ENCODE results near the gene CHST9. TPM values are rescaled to one million over a fixed set of nuclear protein-coding genes. Genes with fewer than 3 reads are reported as not detected.

The CHST9 gene
- total and polyA plus RNA-seq, 2 experiments from 2014 or later, result 15.5 to 16.8 TPM

GRCh38 chr18:26920644-26921043, 264.5 kb downstream of the CHST9 start:
- no peaks in the 10 kb centered on the region for H3K36me3 ChIP-seq (ENCODE audit: insufficient read depth)
- DNase-seq (ENCODE audit: low spot score), result no peak
- Mint-ChIP-seq H3K4me3 (no peak overlapping the region), H3K36me3 (ENCODE audit: low read depth) (0 out of 3 replicates have a peak, but pooled peaks cover 3% of the 10 kb centered on the region), H3K27ac (no peak overlapping the region), H3K4me1 (peaks cover 25% of the 10 kb centered on the region), H3K9me3 (no peaks in the 10 kb centered on the region), H3K27me3 (ENCODE audit: insufficient read depth, low read depth, poor library complexity) (peaks cover 2% of the 10 kb centered on the region)
- H3K9me2 ChIP-seq (ENCODE audit: insufficient read depth), result peaks cover 12% of the 10 kb centered on the region
- TF ChIP-seq POLR2AphosphoS5 (IDR thresholded peaks at IDR 0.05; ENCODE audit: low read depth) (no peak), CREB1 (CRISPR knock-in tag; IDR thresholded peaks at IDR 0.05; ENCODE audit: low read depth) (no peak), REST (IDR thresholded peaks at IDR 0.05; ENCODE audit: unreplicated experiment) (no peak), ZNF331 (CRISPR knock-in tag; IDR thresholded peaks at IDR 0.05; ENCODE audit: low read depth) (no peak), STAT1 (IDR thresholded peaks at IDR 0.05; ENCODE audit: unreplicated experiment) (no peak), EZH2phosphoT487 (IDR thresholded peaks at IDR 0.05; ENCODE audit: unreplicated experiment) (no peak), ZNF114 (CRISPR knock-in tag; IDR thresholded peaks at IDR 0.05) (no peak), ZNF462 (CRISPR knock-in tag; IDR thresholded peaks at IDR 0.05) (no peak), JUNB (IDR thresholded peaks at IDR 0.05; ENCODE audit: unreplicated experiment) (no peak), ETS1 (IDR thresholded peaks at IDR 0.05) (no peak), CTCF (conservative IDR thresholded peaks at IDR 0.05; ENCODE audit: low read depth in 2 of 2) (no peak), NANOG (IDR thresholded peaks at IDR 0.05; ENCODE audit: borderline replicate concordance) (no peak), EZH2 (IDR thresholded peaks at IDR 0.05; ENCODE audit: low read depth, unreplicated experiment) (no peak)
- ATAC-seq, result no peak
- no peaks in the 10 kb centered on the region for H3K27me3 ChIP-seq (ENCODE audit: insufficient read depth)
- H2AFZ ChIP-seq, result no peak overlapping the region
- H3K4me2 ChIP-seq, result no peak overlapping the region
- no peaks in the 10 kb centered on the region for H4K20me1 ChIP-seq (replicated peaks; ENCODE audit: insufficient read depth)
- no peak overlapping the region for H3K4me3 ChIP-seq
- no peak overlapping the region for H3K27ac ChIP-seq (ENCODE audit: low read depth)
- H3F3A ChIP-seq (replicated peaks; ENCODE audit: low read depth), result no peaks in the 10 kb centered on the region
- no peaks in the 10 kb centered on the region for H3K4me1 ChIP-seq (ENCODE audit: insufficient read depth)
- H3K79me2 ChIP-seq (replicated peaks; ENCODE audit: insufficient read depth), result no peaks in the 10 kb centered on the region
